OCI-M2 (cell line): ENCODE results near the gene SP9.
"Not testable (repeated sequence)": the region's sequence is repeated elsewhere in the genome, so short reads cannot be mapped to it uniquely, and the experiment has no call there.

Experiments
- DNase-seq: peaks from one replicate; lab custom pipeline; 2025; ENCODE audit not compliant: unreplicated experiment; lab: John Stamatoyannopoulos, UW

SP9 gene

GRCh38 chr2:174344716-174345461, 10.1 kb downstream of the SP9 start:
- no peak for DNase-seq

GRCh38 chr2:174350018-174350417, 15.3 kb downstream of the SP9 start:
- no peak for DNase-seq

GRCh38 chr2:174350593-174351181, 15.9 kb downstream of the SP9 start:
- DNase-seq: no peak

DNA sequence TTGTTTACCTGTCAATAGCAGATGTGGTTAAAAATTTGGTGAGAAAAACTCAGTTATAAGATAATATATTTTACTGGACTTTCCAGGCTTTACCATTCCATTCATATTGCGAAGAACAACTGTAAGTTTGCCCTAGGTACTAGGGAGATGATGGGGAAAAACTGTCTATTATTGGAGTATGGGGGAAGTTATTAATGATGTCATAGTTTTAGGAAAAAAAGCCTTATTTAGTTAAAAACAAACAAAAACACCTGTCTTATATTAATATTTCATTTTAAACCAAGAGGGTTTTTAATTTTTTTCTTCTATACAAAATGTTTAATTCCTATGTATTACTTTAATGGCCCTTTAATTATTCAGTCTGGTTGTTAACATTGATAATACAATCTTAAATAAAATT, 18.2 kb downstream of the SP9 start:
- DNase-seq: no peak

DNA sequence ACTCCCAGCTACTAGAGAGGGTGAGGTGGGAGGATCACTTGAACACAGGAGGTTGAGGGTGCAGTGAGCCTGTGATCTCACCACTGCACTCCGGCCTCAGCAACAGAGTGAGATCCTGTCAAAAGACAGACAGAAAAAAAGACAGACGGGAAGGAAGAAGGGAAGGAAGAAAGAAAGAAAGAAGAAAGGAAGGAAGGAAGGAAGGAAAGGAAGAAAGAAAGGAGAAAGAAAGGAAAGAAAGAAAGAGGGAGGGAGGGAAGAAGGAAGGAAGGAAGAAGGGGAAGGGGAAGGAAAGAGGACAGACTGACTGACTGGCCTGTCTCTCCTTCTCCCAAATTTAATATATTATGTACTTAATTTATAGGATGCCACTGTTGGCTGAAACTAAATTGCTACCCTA, 21.6 kb downstream of the SP9 start:
- DNase-seq: no peak

- not testable (repeated sequence) for DNase-seq
Observed at GRCh38 chr2:174359663-174360062, 24.9 kb downstream of the SP9 start.

DNA sequence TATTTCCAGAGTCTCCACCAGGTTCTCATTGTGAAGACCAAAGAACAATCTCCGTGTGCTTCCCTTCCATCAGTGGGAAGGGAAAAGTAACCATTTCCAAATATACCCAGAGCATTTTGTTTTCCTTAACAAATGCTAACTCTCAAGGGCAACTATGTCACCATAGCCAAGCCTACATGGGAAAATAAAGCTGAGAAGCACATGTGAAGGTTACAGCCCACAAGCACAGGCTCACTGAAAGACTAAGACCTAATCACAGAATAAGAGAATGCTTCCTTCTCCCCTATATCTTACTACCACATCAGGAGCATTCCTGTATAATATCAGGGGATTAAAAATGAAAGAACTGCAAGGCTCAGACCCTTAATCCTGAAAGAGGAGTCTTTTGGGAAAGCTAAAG, 28.2 kb downstream of the SP9 start:
- DNase-seq: no peak

GRCh38 chr2:174363492-174364225, 28.9 kb downstream of the SP9 start:
- not testable (repeated sequence) for DNase-seq

DNA sequence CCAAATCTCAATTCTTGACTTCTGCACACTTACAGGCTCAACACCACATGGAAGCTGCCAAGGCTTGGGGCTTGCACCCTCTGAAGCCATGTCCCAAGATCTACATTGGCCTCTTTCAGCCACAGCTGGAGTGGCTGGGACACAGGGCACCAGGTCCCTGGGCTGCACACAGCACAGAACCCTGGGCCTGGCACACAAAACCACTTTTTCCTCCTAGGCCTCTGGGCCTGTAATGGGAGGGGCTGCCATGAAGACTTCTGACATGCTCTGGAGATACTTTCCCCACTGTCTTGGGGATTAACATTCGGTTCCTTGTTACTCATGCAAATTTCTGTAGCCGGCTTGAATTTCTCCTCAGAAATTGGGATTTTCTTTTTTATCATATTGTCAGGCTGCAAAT, 29.9 kb downstream of the SP9 start:
- DNase-seq: no peak

- no peak for DNase-seq
Observed at GRCh38 chr2:174365571-174365970, 30.8 kb downstream of the SP9 start.

GRCh38 chr2:174368691-174369090, 33.9 kb downstream of the SP9 start:
- no peak for DNase-seq

- no peak for DNase-seq
Observed at GRCh38 chr2:174376967-174377366, 42.2 kb downstream of the SP9 start.

GRCh38 chr2:174383796-174384195, 49.0 kb downstream of the SP9 start:
- no peak for DNase-seq

GRCh38 chr2:174385201-174385600, 50.4 kb downstream of the SP9 start:
- no peak for DNase-seq
